PC-3 (cell line): ENCODE data around the gene CADPS2. TPM values are rescaled to one million over a fixed set of nuclear protein-coding genes. Genes with fewer than 3 reads are reported as not detected.

Source experiments
- ATAC-seq: fragments of 200-7000 bp; cut with Tn5 transposase; 2 replicates; pipeline ENCODE4 v1.9.1; 2020; ENCODE audit warnings: mild to moderate bottlenecking, moderate library complexity
- BruUV-seq: library from RNA; stranded (reverse); fragments of 400-500 nt; replicated peaks from 2 replicates; lab custom pipeline; 2021; lab: Mats Ljungman, UMichigan
- CTCF ChIA-PET: fragments of 300-600 bp; sonication (Branson Sonifier 250); formaldehyde crosslinking; loops from one replicate; lab custom pipeline; 2022; ENCODE audit warnings: antibody characterized with exemption; lab: Charles Lee
- POLR2A ChIA-PET: fragments of 300-600 bp; sonication (Branson Sonifier 250); formaldehyde crosslinking; loops from one replicate; lab custom pipeline; 2022; ENCODE audit warnings: antibody characterized with exemption; ENCODE audit not compliant: unreplicated experiment; lab: Charles Lee
- DNase-seq: peaks from one replicate; pipeline ENCODE4 v3.0.0-alpha.2; 2015
- H2AFZ ChIP-seq: fragments of 300-600 bp; sonication (generic); 2 replicates; pipeline ENCODE4 v1.6.0; 2016; ENCODE audit warnings: antibody characterized with exemption, low read length
- H3F3A ChIP-seq: fragments of 300-600 bp; sonication (generic); one replicate; pipeline ENCODE4 v1.6.0; 2017; ENCODE audit warnings: antibody characterized with exemption, low read length, control low read depth, mild to moderate bottlenecking; ENCODE audit not compliant: unreplicated experiment
- H3K27ac ChIP-seq: fragments of 300-600 bp; sonication (generic); 2 replicates; pipeline ENCODE4 v1.5.1; 2016; ENCODE audit warnings: mild to moderate bottlenecking, low read length
- H3K27me3 ChIP-seq: fragments of 300-600 bp; sonication (generic); 2 replicates; pipeline ENCODE4 v1.6.1; 2016; ENCODE audit warnings: low read length, mixed read lengths
- H3K36me3 ChIP-seq: fragments of 300-600 bp; sonication (generic); 2 replicates; pipeline ENCODE4 v1.6.1; 2016; ENCODE audit warnings: low read depth, mixed run types, low read length, mixed read lengths
- H3K4me1 ChIP-seq: fragments of 300-600 bp; sonication (generic); 2 replicates; pipeline ENCODE4 v1.5.1; 2016; ENCODE audit warnings: low read length; ENCODE audit not compliant: insufficient read depth
- H3K4me2 ChIP-seq: fragments of 300-600 bp; sonication (generic); 2 replicates; pipeline ENCODE4 v1.6.0; 2016; ENCODE audit warnings: low read length
- H3K4me3 ChIP-seq: fragments of 300-600 bp; sonication (generic); 2 replicates; pipeline ENCODE4 v1.5.1; 2016; ENCODE audit warnings: mild to moderate bottlenecking, low read length, mixed read lengths
- H3K79me2 ChIP-seq: fragments of 300-600 bp; sonication (generic); 2 replicates; pipeline ENCODE4 v1.6.1; 2017; ENCODE audit warnings: low read length, mixed read lengths
- H3K9ac ChIP-seq: fragments of 300-600 bp; sonication (generic); 2 replicates; pipeline ENCODE4 v1.6.0; 2016; ENCODE audit warnings: mild to moderate bottlenecking, low read length
- H3K9me2 ChIP-seq: fragments of 300-600 bp; sonication (generic); replicated peaks from 2 replicates; pipeline ENCODE4 v1.6.1; 2016; ENCODE audit warnings: mixed run types, low read length, mixed read lengths
- H3K9me3 ChIP-seq: fragments of 300-600 bp; sonication (generic); 2 replicates; pipeline ENCODE4 v1.6.1; 2016; ENCODE audit warnings: low read length, mixed read lengths
- H4K20me1 ChIP-seq: fragments of 300-600 bp; sonication (generic); 2 replicates; pipeline ENCODE4 v1.6.1; 2016; ENCODE audit warnings: low read length, mixed read lengths
- CTCF ChIP-seq: fragments of 300-600 bp; sonication (generic); conservative IDR thresholded peaks from 2 replicates; pipeline ENCODE4 v1.5.1; 2017; ENCODE audit warnings: antibody characterized with exemption, low read depth, mild to moderate bottlenecking, low read length
- EZH2 ChIP-seq: fragments of 300-600 bp; sonication (generic); IDR thresholded peaks from one replicate; pipeline ENCODE4 v1.6.1; 2017; ENCODE audit warnings: antibody characterized with exemption, mild to moderate bottlenecking, low read length; ENCODE audit not compliant: unreplicated experiment
- EZH2phosphoT487 ChIP-seq: fragments of 300-600 bp; sonication (generic); IDR thresholded peaks from 2 replicates; pipeline ENCODE4 v1.6.1; 2018; ENCODE audit warnings: mild to moderate bottlenecking, antibody characterized with exemption, low read length, borderline replicate concordance
- intact Hi-C: fragments of 100-400 bp; cut with micrococcal nuclease; formaldehyde crosslinking; loops from 2 replicates; pipeline ENCODE4 v1.9.0; 2023
- total RNA-seq: library from RNA; depleted of rRNA; stranded (reverse); fragments of >200 nt; gene quantifications from 2 replicates; pipeline ENCODE4 v1.2.3, GENCODE V29; 2014

CADPS2 gene
- total RNA-seq, 1 experiment from 2014 or later: 9.4 TPM

GRCh38 chr7:122736183-122736582 is 150.1 kb downstream of the CADPS2 start:
- H3K4me1 ChIP-seq: no peaks in the 10 kb centered on the region
- H3K4me3 ChIP-seq: no peak overlapping the region
- no peak overlapping the region for H3K9ac ChIP-seq
- no peaks in the 10 kb centered on the region for H3K36me3 ChIP-seq
- no peak overlapping the region for H3K4me2 ChIP-seq
- H3F3A ChIP-seq: no peaks in the 10 kb centered on the region
- intact Hi-C loops: no loop called here
- H3K27ac ChIP-seq: no peak overlapping the region
- TF ChIP-seq CTCF: no peak
- TF ChIP-seq EZH2phosphoT487: no peak
- TF ChIP-seq EZH2: no peak
- H2AFZ ChIP-seq: no peak overlapping the region
- ATAC-seq (no peak), DNase-seq (no peak)
- ChIA-PET CTCF (no interaction called here), POLR2A (no interaction called here)
- H3K27me3 ChIP-seq: no peaks in the 10 kb centered on the region
- no TSS peak for BruUV-seq
- no peaks in the 10 kb centered on the region for H3K79me2 ChIP-seq
- H3K9me2 ChIP-seq: no peaks in the 10 kb centered on the region
- H3K9me3 ChIP-seq: no peaks in the 10 kb centered on the region
- no peaks in the 10 kb centered on the region for H4K20me1 ChIP-seq

GRCh38 chr7:122727759-122728158 is 158.5 kb downstream of the CADPS2 start:
- Histone ChIP-seq H3K9ac (no peak overlapping the region), H3K9me3 (no peaks in the 10 kb centered on the region), H3K36me3 (no peaks in the 10 kb centered on the region), H3K4me3 (no peak overlapping the region), H3K27me3 (no peaks in the 10 kb centered on the region), H3K4me1 (no peaks in the 10 kb centered on the region), H3K27ac (no peak overlapping the region), H3F3A (no peaks in the 10 kb centered on the region), H3K79me2 (no peaks in the 10 kb centered on the region), H2AFZ (no peak overlapping the region), H3K9me2 (no peaks in the 10 kb centered on the region), H4K20me1 (no peaks in the 10 kb centered on the region), H3K4me2 (no peak overlapping the region)
- no peak for DNase-seq
- ChIA-PET CTCF (no interaction called here), POLR2A (no interaction called here)
- BruUV-seq: no TSS peak
- TF ChIP-seq EZH2phosphoT487 (no peak), CTCF (no peak), EZH2 (no peak)
- ATAC-seq: no peak
- intact Hi-C loops: no loop called here

GRCh38 chr7:122727354-122727753 is 158.9 kb downstream of the CADPS2 start:
- Histone ChIP-seq H3K9me3 (no peaks in the 10 kb centered on the region), H4K20me1 (no peaks in the 10 kb centered on the region), H3K36me3 (no peaks in the 10 kb centered on the region), H3K79me2 (no peaks in the 10 kb centered on the region), H3K27ac (no peak overlapping the region), H3K9ac (no peak overlapping the region), H3K9me2 (no peaks in the 10 kb centered on the region), H3K4me1 (no peaks in the 10 kb centered on the region), H2AFZ (no peak overlapping the region), H3F3A (no peaks in the 10 kb centered on the region), H3K27me3 (no peaks in the 10 kb centered on the region), H3K4me2 (no peak overlapping the region), H3K4me3 (no peak overlapping the region)
- ATAC-seq (no peak), DNase-seq (no peak)
- no TSS peak for BruUV-seq
- POLR2A ChIA-PET: no interaction called here
- intact Hi-C loops: no loop called here
- no peak for TF ChIP-seq CTCF
- TF ChIP-seq EZH2: no peak
- TF ChIP-seq EZH2phosphoT487: no peak
- CTCF ChIA-PET: no interaction called here
